ENCODE measurements around the gene PCDHGA5.
"Not testable (repeated sequence)": the region's sequence is repeated elsewhere in the genome, so short reads cannot be mapped to it uniquely, and the experiment has no call there.

GRCh38 chr5:141397756-141398551, 34.0 kb downstream of the PCDHGA5 start, which contains the start of gene PCDHGB5:
- TF ChIP-seq CTCF (IDR thresholded peaks at IDR 0.05; ENCODE audit: low read depth, low read length), result peak; percentile 58
- not testable (repeated sequence) for TF ChIP-seq POLR2A (IDR thresholded peaks at IDR 0.05; ENCODE audit: extremely low read depth, insufficient read length); MAX (IDR thresholded peaks at IDR 0.05; ENCODE audit: low read depth, low read length); MYC (IDR thresholded peaks at IDR 0.05; ENCODE audit: low read depth, low read length)

Measured in NB4 (cell line).